T-helper 22 cell (primary cell): ENCODE results near the gene CDHR5.

Experiments
- DNase-seq: peaks from one replicate; pipeline ENCODE4 v3.0.0-alpha.2; 2020; ENCODE audit warnings: low read depth

CDHR5 gene

GRCh38 chr11:609341-609811 lies 15.4 kb downstream of the CDHR5 start:
- no peak for DNase-seq

- no peak for DNase-seq
These were observed 15.9 kb downstream of the CDHR5 start for GRCh38 chr11:608791-609251.

GRCh38 chr11:607971-608659 lies 16.6 kb downstream of the CDHR5 start:
- DNase-seq: no peak

GRCh38 chr11:607020-607780 lies 17.6 kb downstream of the CDHR5 start:
- no peak for DNase-seq

GRCh38 chr11:606245-606644 lies 18.5 kb downstream of the CDHR5 start:
- DNase-seq: no peak

GRCh38 chr11:605286-606129 lies 19.2 kb downstream of the CDHR5 start:
- no peak for DNase-seq

GRCh38 chr11:603154-603553 lies 21.6 kb downstream of the CDHR5 start:
- no peak for DNase-seq

GRCh38 chr11:601573-602245 lies 23.0 kb downstream of the CDHR5 start:
- DNase-seq: no peak

- no peak for DNase-seq
These were observed 26.6 kb downstream of the CDHR5 start for GRCh38 chr11:598005-598680.

- no peak for DNase-seq
These were observed 27.5 kb downstream of the CDHR5 start for GRCh38 chr11:597166-597725.

GRCh38 chr11:596374-596773 lies 28.4 kb downstream of the CDHR5 start:
- no peak for DNase-seq

GRCh38 chr11:595400-595799 lies 29.4 kb downstream of the CDHR5 start:
- no peak for DNase-seq

GRCh38 chr11:593347-593746 lies 31.4 kb downstream of the CDHR5 start:
- DNase-seq: no peak

GRCh38 chr11:592918-593317 lies 31.8 kb downstream of the CDHR5 start:
- no peak for DNase-seq

GRCh38 chr11:592501-592900 lies 32.3 kb downstream of the CDHR5 start:
- no peak for DNase-seq

GRCh38 chr11:590997-591396 lies 33.8 kb downstream of the CDHR5 start:
- DNase-seq: no peak

GRCh38 chr11:589798-590197 lies 35.0 kb downstream of the CDHR5 start:
- no peak for DNase-seq

GRCh38 chr11:587978-588380 lies 36.8 kb downstream of the CDHR5 start:
- DNase-seq: peak; percentile 66

GRCh38 chr11:587546-587945 lies 37.2 kb downstream of the CDHR5 start:
- DNase-seq: no peak

GRCh38 chr11:586376-587316 lies 38.1 kb downstream of the CDHR5 start:
- DNase-seq: no peak
